Subcutaneous adipose tissue (tissue), 4 donors: ENCODE results near the gene RDH12. TPM values are rescaled to one million over a fixed set of nuclear protein-coding genes. Genes with fewer than 3 reads are reported as not detected.

Source experiments
- small RNA-seq: library from RNA; depleted of rRNA; stranded (forward); fragments of <200 nt; gene quantifications from one replicate; pipeline ENCODE3, GENCODE V24; 2016
- total RNA-seq, 4 donors: library from RNA; depleted of rRNA; stranded (reverse); fragments of >200 nt; gene quantifications; one replicate each; pipeline ENCODE4 v1.1.0, GENCODE V29; 2016
- TF ChIP-seq, protein P1 (sequence below): fragments of 450-650 bp; IDR thresholded peaks from one replicate; pipeline ENCODE4 v1.5.1; 2016; ENCODE audit warnings: low read depth, mild to moderate bottlenecking, control low read depth, antibody characterized with exemption, moderate library complexity

Gene RDH12
- total RNA-seq, 4 donors from 2014 or later = 1.5 TPM; not detected in 3

DNA sequence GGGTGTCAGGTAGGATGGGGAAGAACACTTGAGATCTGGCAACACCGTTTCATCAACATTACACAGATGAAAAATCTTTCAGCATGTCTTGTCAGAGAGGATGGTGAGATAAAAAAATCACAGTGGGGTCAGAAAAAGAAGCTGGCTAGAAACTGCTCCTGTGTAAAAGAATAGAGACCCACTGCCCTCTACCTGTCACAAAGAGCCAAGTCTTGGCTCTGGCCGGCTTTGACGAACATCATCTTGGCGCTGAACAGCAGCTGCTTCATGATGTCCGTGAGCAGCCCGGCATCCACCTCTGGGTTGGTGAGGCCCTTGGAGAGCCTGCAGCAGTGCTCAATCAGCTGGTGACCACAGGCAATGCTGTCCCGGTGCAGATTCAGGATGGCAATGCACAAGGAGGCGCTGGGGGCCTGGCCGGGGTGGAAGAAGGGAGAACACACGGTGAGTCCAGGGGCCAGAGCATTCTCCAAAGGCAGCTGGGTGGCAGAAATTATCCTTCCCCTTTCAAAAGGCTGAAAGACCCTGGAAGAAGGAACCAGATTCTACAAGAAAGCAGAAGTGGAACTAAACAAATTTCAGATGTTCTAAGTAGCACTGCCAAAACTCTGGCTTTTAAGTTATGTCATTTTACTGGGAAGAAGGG lies 64.5 kb downstream of the RDH12 start:
- TF ChIP-seq, protein P1, sequence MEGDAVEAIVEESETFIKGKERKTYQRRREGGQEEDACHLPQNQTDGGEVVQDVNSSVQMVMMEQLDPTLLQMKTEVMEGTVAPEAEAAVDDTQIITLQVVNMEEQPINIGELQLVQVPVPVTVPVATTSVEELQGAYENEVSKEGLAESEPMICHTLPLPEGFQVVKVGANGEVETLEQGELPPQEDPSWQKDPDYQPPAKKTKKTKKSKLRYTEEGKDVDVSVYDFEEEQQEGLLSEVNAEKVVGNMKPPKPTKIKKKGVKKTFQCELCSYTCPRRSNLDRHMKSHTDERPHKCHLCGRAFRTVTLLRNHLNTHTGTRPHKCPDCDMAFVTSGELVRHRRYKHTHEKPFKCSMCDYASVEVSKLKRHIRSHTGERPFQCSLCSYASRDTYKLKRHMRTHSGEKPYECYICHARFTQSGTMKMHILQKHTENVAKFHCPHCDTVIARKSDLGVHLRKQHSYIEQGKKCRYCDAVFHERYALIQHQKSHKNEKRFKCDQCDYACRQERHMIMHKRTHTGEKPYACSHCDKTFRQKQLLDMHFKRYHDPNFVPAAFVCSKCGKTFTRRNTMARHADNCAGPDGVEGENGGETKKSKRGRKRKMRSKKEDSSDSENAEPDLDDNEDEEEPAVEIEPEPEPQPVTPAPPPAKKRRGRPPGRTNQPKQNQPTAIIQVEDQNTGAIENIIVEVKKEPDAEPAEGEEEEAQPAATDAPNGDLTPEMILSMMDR = no peak

DNA sequence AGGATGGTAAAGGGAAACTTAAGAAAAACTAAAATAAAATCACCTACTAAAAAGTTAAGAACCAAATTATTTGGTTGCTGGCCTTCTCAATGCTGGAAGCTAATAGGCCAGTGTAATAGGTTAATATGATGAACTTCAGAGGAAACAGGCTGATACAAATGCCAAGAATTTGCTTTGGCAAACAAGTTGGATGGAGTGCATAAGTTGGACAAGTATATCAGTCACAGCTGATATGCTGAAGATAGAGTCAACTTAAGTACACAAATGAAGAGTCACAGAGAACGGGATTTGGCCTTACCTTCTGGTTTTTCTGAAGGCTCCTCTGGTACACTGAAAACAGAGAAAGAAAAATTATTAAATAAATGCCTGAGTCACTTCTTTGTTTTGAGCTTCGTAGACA lies 66.5 kb downstream of the RDH12 start:
- TF ChIP-seq, protein P1 = no peak

DNA sequence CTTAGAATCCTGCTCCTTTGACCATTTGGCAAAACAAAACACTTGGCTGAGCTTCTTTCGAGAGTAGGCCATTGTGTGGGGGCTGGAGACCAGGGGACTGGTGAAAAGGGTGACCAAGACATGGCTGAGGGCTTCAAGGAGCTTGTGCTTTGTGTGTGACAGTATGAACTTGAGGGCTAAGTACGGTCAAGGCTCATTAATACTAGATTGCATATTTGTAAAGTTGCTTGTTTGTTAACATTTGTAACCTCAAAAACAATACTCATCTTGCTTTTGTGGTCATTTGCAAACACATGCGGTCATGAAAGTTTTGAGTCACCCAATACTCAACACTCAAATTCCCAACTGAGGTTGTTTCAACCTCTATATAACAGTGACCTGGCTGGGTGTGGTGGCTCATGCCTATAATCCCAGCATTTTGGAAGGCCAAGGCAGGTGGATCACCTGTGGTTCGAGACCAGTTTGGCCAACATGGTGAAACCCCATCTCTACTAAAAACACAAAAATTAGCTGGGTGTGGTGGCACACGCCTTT lies 72.2 kb downstream of the RDH12 start:
- TF ChIP-seq, protein P1 = no peak

DNA sequence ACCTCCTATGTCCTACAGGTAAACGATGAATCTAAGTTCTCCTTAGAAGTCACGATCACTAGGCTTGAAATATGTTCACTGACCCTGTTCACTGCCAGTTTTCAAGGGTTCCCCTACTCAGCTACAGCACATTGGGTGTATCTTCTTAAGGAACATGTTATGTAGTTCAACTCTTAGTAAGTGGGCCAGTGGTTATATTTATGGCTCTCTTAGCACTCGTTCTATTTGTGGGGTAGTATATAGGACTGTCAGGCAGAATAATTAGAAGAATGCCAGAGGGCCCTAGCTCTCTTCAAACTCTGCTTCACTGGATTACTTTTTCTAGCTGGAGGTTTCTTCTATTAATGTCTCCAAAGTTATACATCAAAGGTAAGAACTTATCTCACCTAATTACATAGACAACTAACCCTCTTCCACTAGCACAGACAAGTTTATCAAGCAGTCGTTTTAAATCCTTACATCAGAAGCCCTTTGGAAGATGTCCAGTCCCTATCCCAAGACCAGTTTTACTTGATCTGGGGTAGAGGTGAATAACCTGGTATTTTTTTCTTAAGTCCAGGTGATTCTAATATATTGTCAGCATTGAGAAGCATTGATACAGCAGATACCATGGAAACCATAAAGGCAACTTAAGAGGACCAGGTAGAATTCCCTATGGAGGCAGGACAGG lies 75.1 kb downstream of the RDH12 start:
- TF ChIP-seq, protein P1 = no peak

DNA sequence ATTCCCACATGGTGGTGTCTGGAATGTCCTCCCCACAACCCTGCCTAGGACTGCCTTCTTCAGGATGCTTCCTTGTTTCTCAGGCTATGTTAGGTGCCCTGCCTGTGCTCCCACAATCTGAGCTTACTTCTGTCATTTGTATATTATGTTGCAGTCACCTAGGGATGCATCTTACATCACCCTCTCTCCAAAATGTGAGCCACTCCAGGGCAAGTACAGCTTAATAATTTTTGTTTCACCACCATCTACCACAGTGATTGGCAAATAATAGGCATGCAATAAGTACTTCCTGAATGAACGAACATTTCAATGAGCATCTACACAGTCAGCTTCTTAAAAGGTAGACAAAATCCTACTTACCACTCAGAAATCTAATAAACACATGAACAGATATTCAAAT lies 77.1 kb downstream of the RDH12 start:
- TF ChIP-seq, protein P1 = no peak

DNA sequence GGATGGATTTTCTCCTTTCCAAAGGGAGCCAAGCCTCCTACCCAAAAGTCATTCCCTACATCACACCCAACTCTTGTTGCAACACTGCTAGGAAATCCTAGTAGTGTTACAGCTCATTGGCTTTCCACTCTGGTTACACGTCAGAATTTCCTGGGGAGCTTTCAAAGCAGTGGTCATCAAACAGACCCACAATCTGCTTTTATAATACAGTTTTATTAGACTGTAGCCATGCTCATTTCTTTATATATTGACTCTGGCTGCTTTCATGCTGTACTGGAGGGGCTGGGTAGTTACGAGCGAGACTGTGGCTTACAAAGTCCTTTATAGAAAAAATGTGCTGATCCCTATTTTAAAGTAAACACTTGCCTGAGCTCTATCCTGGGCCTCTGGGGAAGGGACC lies 80.4 kb downstream of the RDH12 start:
- TF ChIP-seq, protein P1 = no peak

Small RNA genes lying within 50 kb of the gene (small RNA-seq; reads per million reads assigned to genes)
- gene AL049779.3 (not detected), gene RN7SL369P (not detected), gene RNA5SP386 (not detected)

Other genes with a start within 250 kb of the RDH12 start
- 10 to 100 TPM in 1 of 4 donors, 1 to 10 TPM in 2, not detected in 1; 1.4 to 10.2 (median 2.2) TPM for gene TMEM229B, start 213.2 kb upstream of the RDH12 start, total RNA-seq
- gene PLEKHH1, start 168.6 kb upstream of the RDH12 start, total RNA-seq = 1 to 10 TPM; 1.3 to 9.0 (median 4.9) TPM
- gene PIGH, start 101.6 kb upstream of the RDH12 start, total RNA-seq = 10 to 100 TPM; 17.4 to 25.5 (median 24.3) TPM
- 1 to 10 TPM; 2.0 to 4.1 (median 3.3) TPM for gene ARG2, start 82.0 kb upstream of the RDH12 start, total RNA-seq
- 100 to 1,000 TPM in 3 of 4 donors, 10 to 100 TPM in 1; 97.6 to 218 (median 144) TPM for gene VTI1B, start 27.3 kb upstream of the RDH12 start, total RNA-seq
- 10 to 100 TPM; 25.8 to 45.5 (median 32.8) TPM for gene RDH11, start 6.1 kb upstream of the RDH12 start, total RNA-seq
- gene ZFYVE26, start 114.7 kb downstream of the RDH12 start, total RNA-seq = 10 to 100 TPM; 25.6 to 40.3 (median 35.4) TPM
- 10 to 100 TPM in 3 of 4 donors, 1 to 10 TPM in 1; 9.7 to 24.1 (median 16.7) TPM for gene RAD51B, start 117.9 kb downstream of the RDH12 start, total RNA-seq